WI38 (cell line): ENCODE measurements around the gene CA5A.
A peak's percentile ranks its signal among the peaks of the same experiment; 100 is the strongest.

Source experiments
- H3K4me3 ChIP-seq: 2 replicates; pipeline ENCODE4 v1.5.1; 2011; ENCODE audit warnings: low read depth, mild to moderate bottlenecking, control low read depth, low read length
- CTCF ChIP-seq: IDR thresholded peaks from 2 replicates; pipeline ENCODE4 v1.5.1; 2012; ENCODE audit warnings: low read depth, mild to moderate bottlenecking, control low read depth, low read length

The CA5A gene

GRCh38 chr16:87955302-87956097 is 19.2 kb upstream of the CA5A start:
- TF ChIP-seq CTCF: no peak
- no peak overlapping the region for H3K4me3 ChIP-seq

GRCh38 chr16:87954826-87955225 is 18.5 kb upstream of the CA5A start:
- no peak for TF ChIP-seq CTCF
- H3K4me3 ChIP-seq: no peak overlapping the region

GRCh38 chr16:87954361-87954760 is 18.0 kb upstream of the CA5A start:
- TF ChIP-seq CTCF: no peak
- H3K4me3 ChIP-seq: no peak overlapping the region

- no peak overlapping the region for H3K4me3 ChIP-seq
- TF ChIP-seq CTCF: no peak
These were observed 17.2 kb upstream of the CA5A start for GRCh38 chr16:87953308-87954215.

- H3K4me3 ChIP-seq: peak overlapping the region; percentile 90
- no peak for TF ChIP-seq CTCF
These were observed 16.4 kb upstream of the CA5A start for GRCh38 chr16:87952751-87953150.

- H3K4me3 ChIP-seq: peak overlapping the region; percentile 90
- no peak for TF ChIP-seq CTCF
These were observed 15.5 kb upstream of the CA5A start for GRCh38 chr16:87951552-87952538.
